Natural killer cell treated with Interleukin-12 subunit alpha and Interleukin-12 subunit beta and Interleukin-15 and Interleukin-18, amount 100 ng/mL, for 72 hours (primary cell): ENCODE data around the gene NRF1. TPM values are rescaled to one million over a fixed set of nuclear protein-coding genes. Genes with fewer than 3 reads are reported as not detected.
"Not testable (repeated sequence)": the region's sequence is repeated elsewhere in the genome, so short reads cannot be mapped to it uniquely, and the experiment has no call there.

Source experiments
- ATAC-seq, 2 donors: fragments of 150-1000 bp; cut with Tn5 transposase in 1 of 2; sonication (Bioruptor Pico), chemical (Tn5 transposase) in 1 of 2; 2 replicates each; pipeline ENCODE4 v1.10.0; 2021
- DNase-seq: peaks from one replicate; pipeline ENCODE4 v3.0.0; 2022; ENCODE audit warnings: low spot score
- H3K27ac Mint-ChIP-seq, 2 donors: 1 replicate in 1 of 2; 2 replicates in 1 of 2; pipeline ENCODE4 v1.8.0; 2022; ENCODE audit warnings: mixed read lengths in 2 of 2, mild to moderate bottlenecking in 1 of 2, moderate library complexity in 1 of 2
- H3K27me3 Mint-ChIP-seq, 2 donors: 1 replicate in 1 of 2; 2 replicates in 1 of 2; pipeline ENCODE4 v1.8.0; 2022; ENCODE audit warnings: mixed read lengths in 2 of 2
- H3K36me3 Mint-ChIP-seq: one replicate; pipeline ENCODE4 v1.8.0; 2022; ENCODE audit warnings: mixed read lengths
- H3K4me1 Mint-ChIP-seq, 2 donors: 1 replicate in 1 of 2; 2 replicates in 1 of 2; pipeline ENCODE4 v1.8.0; 2022; ENCODE audit warnings: low read depth in 2 of 2, mixed read lengths in 2 of 2, mild to moderate bottlenecking in 1 of 2
- H3K4me3 Mint-ChIP-seq: one replicate; pipeline ENCODE4 v1.8.0; 2022; ENCODE audit warnings: mixed read lengths
- H3K9me3 Mint-ChIP-seq: 2 replicates; pipeline ENCODE4 v1.8.0; 2022; ENCODE audit warnings: mixed read lengths
- total RNA-seq, 2 donors: library from RNA; stranded (reverse); gene quantifications; one replicate each; pipeline ENCODE4 v1.2.3, GENCODE V29; 2022

The NRF1 gene
- total RNA-seq, 2 donors from 2014 or later = 27.6 to 31.9 TPM

DNA sequence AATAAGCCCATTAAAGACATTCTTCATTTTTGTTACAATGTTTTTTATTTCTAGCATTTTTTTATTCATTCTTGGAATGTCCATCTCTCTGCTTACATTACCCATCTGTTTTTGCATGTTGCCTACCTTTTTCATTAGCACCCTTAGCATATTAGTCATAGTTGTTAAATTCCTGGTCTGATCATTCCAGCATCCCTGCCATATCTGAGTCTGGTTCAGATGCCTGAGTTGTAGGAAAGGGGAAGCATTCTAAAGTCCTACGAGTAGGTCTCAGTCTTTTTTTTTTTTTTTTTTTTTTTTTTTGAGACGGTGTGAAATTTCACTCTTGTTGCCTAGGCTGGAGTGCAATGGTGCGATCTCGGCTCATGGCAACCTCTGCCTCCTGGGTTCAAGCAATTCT, 19.7 kb upstream of the NRF1 start:
- peaks cover 0 to 4% of the 10 kb centered on the region in 2 donors for H3K4me1 Mint-ChIP-seq
- H3K27me3 Mint-ChIP-seq = no peaks in the 10 kb centered on the region
- peaks cover 3% of the 10 kb centered on the region for H3K9me3 Mint-ChIP-seq
- H3K4me3 Mint-ChIP-seq = no peak overlapping the region
- no peak for DNase-seq
- peaks cover 10% of the 10 kb centered on the region for H3K36me3 Mint-ChIP-seq
- H3K27ac Mint-ChIP-seq = no peak overlapping the region
- no peak for ATAC-seq

GRCh38 chr7:129596386-129596785, 15.1 kb upstream of the NRF1 start:
- peaks cover 14 to 18% of the 10 kb centered on the region in 2 donors for H3K4me1 Mint-ChIP-seq
- not testable (repeated sequence) for H3K4me3 Mint-ChIP-seq, H3K27ac Mint-ChIP-seq, ATAC-seq, H3K9me3 Mint-ChIP-seq, DNase-seq, H3K36me3 Mint-ChIP-seq, H3K27me3 Mint-ChIP-seq

DNA sequence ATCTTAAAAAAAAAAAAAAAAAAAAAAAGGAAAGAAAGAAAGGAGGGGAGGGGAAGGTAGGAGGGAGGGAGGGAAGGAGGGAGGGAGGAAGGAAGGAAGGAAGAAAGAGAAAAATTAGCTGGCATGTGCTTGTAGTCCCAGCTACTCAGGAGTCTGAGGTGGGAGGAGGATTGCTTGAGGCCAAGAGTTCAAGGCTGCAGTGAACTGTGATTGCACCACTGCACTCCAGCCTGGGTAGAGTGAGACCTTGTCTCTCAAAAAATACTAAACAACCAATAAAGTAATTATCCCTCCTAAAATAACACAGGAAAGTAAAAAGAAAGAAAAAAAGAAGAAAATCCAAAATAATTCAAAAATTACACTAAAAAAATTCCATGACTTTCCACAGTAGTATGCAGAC, 13.8 kb upstream of the NRF1 start:
- Mint-ChIP-seq H3K36me3 (no peaks in the 10 kb centered on the region), H3K4me3 (no peak overlapping the region)

DNA sequence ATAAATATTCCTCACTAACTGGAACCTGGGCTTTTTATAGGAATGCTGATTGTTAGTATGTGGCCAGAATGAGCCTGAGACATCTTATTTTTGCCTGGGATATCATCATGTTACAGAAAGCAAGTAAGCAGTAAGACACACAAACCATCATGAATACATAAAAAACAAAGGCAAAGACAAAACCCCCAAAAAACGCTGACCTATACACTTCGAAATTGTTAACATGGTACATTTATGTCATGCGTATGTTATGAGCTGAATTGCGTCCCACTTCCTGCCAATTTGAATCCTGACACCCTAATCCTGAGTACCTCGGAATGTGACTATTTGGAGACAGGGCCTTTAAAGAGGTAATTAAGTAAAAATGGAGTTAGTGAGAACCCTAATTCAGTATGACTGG, 12.3 kb upstream of the NRF1 start:
- no peak for DNase-seq
- no peaks in the 10 kb centered on the region for H3K27me3 Mint-ChIP-seq
- no peaks in the 10 kb centered on the region for H3K36me3 Mint-ChIP-seq
- H3K27ac Mint-ChIP-seq = peak overlapping the region in 1 of 2 donors; percentile 27
- no peaks in the 10 kb centered on the region for H3K9me3 Mint-ChIP-seq
- ATAC-seq = no peak
- no peak overlapping the region for H3K4me3 Mint-ChIP-seq
- peaks cover 14 to 25% of the 10 kb centered on the region in 2 donors for H3K4me1 Mint-ChIP-seq

More for the DNA sequence above, 13.8 kb upstream of the NRF1 start:
- DNase-seq (no peak), ATAC-seq (no peak)
- no peak overlapping the region for H3K27ac Mint-ChIP-seq
- H3K27me3 Mint-ChIP-seq = no peaks in the 10 kb centered on the region
- H3K9me3 Mint-ChIP-seq = no peaks in the 10 kb centered on the region
- peaks cover 14 to 18% of the 10 kb centered on the region in 2 donors for H3K4me1 Mint-ChIP-seq

DNA sequence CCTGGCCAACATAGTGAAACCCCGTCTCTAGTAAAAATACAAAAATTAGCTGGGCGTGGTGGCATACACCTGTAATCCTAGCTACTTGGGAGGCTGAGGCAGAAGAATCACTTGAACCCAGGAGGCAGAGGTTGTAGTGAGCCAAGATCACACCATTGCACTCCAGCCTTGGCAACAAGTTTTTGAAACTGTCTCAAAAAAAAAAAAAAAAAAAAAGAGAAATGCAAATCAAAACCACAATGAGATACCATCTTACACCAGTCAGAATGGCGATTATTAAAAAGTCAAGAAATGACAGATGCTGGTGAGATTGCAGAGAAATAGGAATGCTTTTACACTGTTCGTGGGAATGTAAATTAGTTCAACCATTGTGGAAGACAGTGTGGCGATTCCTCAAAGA, 7.9 kb upstream of the NRF1 start:
- H3K4me3 Mint-ChIP-seq, H3K36me3 Mint-ChIP-seq, H3K27me3 Mint-ChIP-seq, H3K9me3 Mint-ChIP-seq, ATAC-seq, H3K27ac Mint-ChIP-seq, DNase-seq: not testable (repeated sequence)
- H3K4me1 Mint-ChIP-seq = peaks cover 32 to 44% of the 10 kb centered on the region in 2 donors

- not testable (repeated sequence) for H3K9me3 Mint-ChIP-seq, H3K27ac Mint-ChIP-seq, ATAC-seq, H3K36me3 Mint-ChIP-seq, DNase-seq, H3K4me3 Mint-ChIP-seq, H3K27me3 Mint-ChIP-seq
- peaks cover 32 to 44% of the 10 kb centered on the region in 2 donors for H3K4me1 Mint-ChIP-seq
Measured at GRCh38 chr7:129604021-129604420, 7.5 kb upstream of the NRF1 start.

DNA sequence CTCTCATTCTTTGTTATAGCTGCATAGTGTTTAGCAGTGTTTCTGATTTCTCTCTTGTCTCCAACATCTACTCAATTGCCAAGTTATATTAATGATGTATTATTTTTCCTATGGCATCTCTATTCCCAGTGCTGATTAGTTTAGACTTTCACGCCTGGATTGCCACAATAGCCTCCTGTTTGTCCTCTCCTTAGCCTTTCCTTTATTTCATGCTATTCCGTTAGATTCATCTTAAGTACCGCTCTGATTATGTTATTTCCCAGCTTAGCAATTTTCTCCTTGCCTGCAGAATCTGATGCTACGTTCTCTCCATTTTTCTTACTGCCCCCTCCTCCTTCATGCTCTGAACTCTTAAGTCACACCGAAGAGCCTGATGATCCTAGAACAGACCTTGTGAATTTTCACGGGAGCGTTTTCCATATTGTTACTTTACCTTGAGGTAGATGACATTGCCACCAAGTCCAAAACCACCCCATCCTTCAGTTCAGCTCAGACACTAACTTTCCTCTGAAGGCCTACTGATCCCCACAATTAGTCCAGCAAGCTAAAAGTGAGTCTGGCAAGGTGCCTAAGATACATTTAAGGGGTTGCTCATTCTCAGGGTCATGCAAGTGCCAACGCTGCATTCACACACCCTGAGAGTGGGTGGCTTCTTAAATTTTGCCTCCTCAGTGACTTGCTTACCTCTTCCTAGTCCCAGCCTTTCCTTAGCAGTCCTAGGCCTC, 6.6 kb upstream of the NRF1 start:
- no peaks in the 10 kb centered on the region for H3K27me3 Mint-ChIP-seq
- peaks cover 36 to 46% of the 10 kb centered on the region in 2 donors for H3K4me1 Mint-ChIP-seq
- no peak for ATAC-seq
- no peak for DNase-seq
- H3K36me3 Mint-ChIP-seq = peaks cover 13% of the 10 kb centered on the region
- no peaks in the 10 kb centered on the region for H3K9me3 Mint-ChIP-seq
- H3K27ac Mint-ChIP-seq = no peak overlapping the region
- H3K4me3 Mint-ChIP-seq = no peak overlapping the region

- Mint-ChIP-seq H3K36me3 (peaks cover 13% of the 10 kb centered on the region), H3K27ac (peak overlapping the region in 1 of 2 donors; percentile 38), H3K9me3 (no peaks in the 10 kb centered on the region), H3K27me3 (no peaks in the 10 kb centered on the region), H3K4me1 (peaks cover 34 to 42% of the 10 kb centered on the region in 2 donors), H3K4me3 (no peak overlapping the region)
- DNase-seq (no peak), ATAC-seq (no peak)
Measured at GRCh38 chr7:129605960-129606614, 5.4 kb upstream of the NRF1 start.

GRCh38 chr7:129606803-129607202, 4.7 kb upstream of the NRF1 start:
- Mint-ChIP-seq H3K4me3 (no peak overlapping the region), H3K27ac (peak overlapping the region; percentile 20 to 35), H3K36me3 (peaks cover 13% of the 10 kb centered on the region), H3K9me3 (no peaks in the 10 kb centered on the region), H3K4me1 (peaks cover 34 to 43% of the 10 kb centered on the region in 2 donors), H3K27me3 (no peaks in the 10 kb centered on the region)
- DNase-seq (no peak), ATAC-seq (no peak)

GRCh38 chr7:129607471-129608120, 3.9 kb upstream of the NRF1 start:
- H3K4me3 Mint-ChIP-seq = no peak overlapping the region
- no peak for ATAC-seq
- DNase-seq = no peak
- H3K27ac Mint-ChIP-seq = peak overlapping the region; percentile 20 to 35
- peaks cover 34 to 43% of the 10 kb centered on the region in 2 donors for H3K4me1 Mint-ChIP-seq
- H3K27me3 Mint-ChIP-seq = no peaks in the 10 kb centered on the region
- no peaks in the 10 kb centered on the region for H3K9me3 Mint-ChIP-seq
- H3K36me3 Mint-ChIP-seq = peaks cover 13% of the 10 kb centered on the region

- peak overlapping the region; percentile 99 for H3K4me3 Mint-ChIP-seq
- peaks cover 44% of the 10 kb centered on the region in 2 donors for H3K4me1 Mint-ChIP-seq
- H3K36me3 Mint-ChIP-seq = peaks cover 13% of the 10 kb centered on the region
- H3K27ac Mint-ChIP-seq = peak overlapping the region; percentile 97
- H3K27me3 Mint-ChIP-seq = no peaks in the 10 kb centered on the region
- H3K9me3 Mint-ChIP-seq = no peaks in the 10 kb centered on the region
- DNase-seq = no peak
- no peak for ATAC-seq
Measured at GRCh38 chr7:129609666-129610065, 1.9 kb upstream of the NRF1 start.

DNA sequence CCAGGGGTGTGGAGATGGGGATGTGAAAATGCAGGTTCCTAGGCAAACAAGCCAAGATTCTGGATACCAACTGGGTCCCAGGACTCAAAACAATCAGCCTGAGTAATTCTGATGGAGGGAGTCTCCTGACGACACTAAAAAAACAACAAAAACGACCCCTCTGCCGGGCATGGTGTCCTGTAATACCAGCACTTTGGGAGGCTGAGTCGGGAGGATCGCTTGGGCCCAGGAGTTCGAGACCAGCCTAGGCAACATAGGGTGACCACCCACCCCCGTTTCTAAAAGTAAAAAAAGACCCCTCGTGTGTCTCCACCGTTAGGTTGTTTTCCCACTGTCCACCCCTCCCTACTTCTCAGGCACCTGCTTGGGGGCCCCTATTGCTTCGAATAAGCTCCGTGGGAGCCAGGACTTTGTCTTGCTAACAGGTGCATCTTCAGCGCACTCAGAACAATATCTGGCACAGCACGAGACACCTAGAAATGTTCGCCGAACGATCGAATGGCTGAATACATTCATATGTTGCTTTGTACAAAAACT, 743 bp upstream of the NRF1 start:
- ATAC-seq = no peak
- Mint-ChIP-seq H3K27ac (peak overlapping the region; percentile 97), H3K9me3 (no peaks in the 10 kb centered on the region)

GRCh38 chr7:129612112-129613015, 844 bp downstream of the NRF1 start:
- peaks cover 37 to 52% of the 10 kb centered on the region in 2 donors for H3K4me1 Mint-ChIP-seq

More for the DNA sequence above, 743 bp upstream of the NRF1 start:
- H3K36me3 Mint-ChIP-seq = peaks cover 13% of the 10 kb centered on the region
- peak overlapping the region; percentile 99 for H3K4me3 Mint-ChIP-seq
- H3K27me3 Mint-ChIP-seq = no peaks in the 10 kb centered on the region
- no peak for DNase-seq
- peaks cover 40 to 49% of the 10 kb centered on the region in 2 donors for H3K4me1 Mint-ChIP-seq

More at GRCh38 chr7:129612112-129613015, 844 bp downstream of the NRF1 start:
- H3K27ac Mint-ChIP-seq = peak overlapping the region; percentile 88 to 92
- peaks cover 7% of the 10 kb centered on the region for H3K36me3 Mint-ChIP-seq
- H3K27me3 Mint-ChIP-seq = no peaks in the 10 kb centered on the region
- ATAC-seq = no peak
- DNase-seq = no peak
- peak overlapping the region; percentile 96 for H3K4me3 Mint-ChIP-seq
- no peaks in the 10 kb centered on the region for H3K9me3 Mint-ChIP-seq
